SIG-M5 treated with dmso at 0.1 percent for 504 hours (cell line): ENCODE results near the gene TPR.

Experiments used
- DNase-seq: peaks from one replicate; lab custom pipeline; 2025; ENCODE audit not compliant: unreplicated experiment; lab: John Stamatoyannopoulos, UW

Gene TPR

GRCh38 chr1:186330758-186331157, 44.3 kb downstream of the TPR start:
- DNase-seq = no peak

GRCh38 chr1:186327331-186327730, 47.7 kb downstream of the TPR start:
- DNase-seq = peak; percentile 23

DNA sequence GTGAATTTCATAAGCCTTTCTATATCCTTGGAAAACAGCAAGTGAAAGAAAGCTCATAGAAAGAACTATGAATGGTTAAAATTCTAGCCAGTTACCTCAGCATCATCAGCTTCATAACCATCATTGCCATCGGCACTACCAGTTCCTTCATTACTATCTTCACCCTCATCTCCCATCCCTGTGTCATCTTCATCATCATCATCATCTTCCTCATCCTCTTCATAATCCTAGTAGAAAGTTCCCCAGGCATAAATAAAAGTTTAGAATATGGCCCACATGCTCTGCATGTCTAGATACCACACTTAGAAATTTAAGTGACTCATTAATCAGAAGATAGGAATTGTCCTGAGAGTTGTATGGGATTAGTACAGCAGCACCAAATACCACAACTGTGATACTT, 49.0 kb downstream of the TPR start:
- DNase-seq = no peak

- peak; percentile 47 for DNase-seq
Measured at GRCh38 chr1:186325239-186325638, 49.8 kb downstream of the TPR start.

DNA sequence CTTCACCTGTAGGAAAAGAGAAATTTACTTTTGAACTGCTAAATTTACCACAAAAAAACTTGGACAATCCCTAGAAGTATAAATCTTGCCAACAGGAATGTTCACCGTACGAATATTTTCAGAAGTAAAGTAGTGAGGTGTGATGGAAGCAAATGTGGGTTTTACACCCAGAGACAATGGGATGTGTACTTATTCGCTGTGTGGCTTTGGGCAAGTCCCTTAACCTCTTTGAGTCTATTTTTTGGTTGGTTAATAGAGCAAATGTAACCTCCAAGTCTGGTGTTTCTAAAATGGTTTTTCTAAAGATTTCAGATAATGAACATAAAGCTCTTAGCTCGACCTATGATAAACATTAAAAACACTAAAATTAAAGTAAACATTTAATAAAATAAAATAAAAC, 51.2 kb downstream of the TPR start:
- DNase-seq = no peak

GRCh38 chr1:186315570-186315969, 59.5 kb downstream of the TPR start:
- no peak for DNase-seq

DNA sequence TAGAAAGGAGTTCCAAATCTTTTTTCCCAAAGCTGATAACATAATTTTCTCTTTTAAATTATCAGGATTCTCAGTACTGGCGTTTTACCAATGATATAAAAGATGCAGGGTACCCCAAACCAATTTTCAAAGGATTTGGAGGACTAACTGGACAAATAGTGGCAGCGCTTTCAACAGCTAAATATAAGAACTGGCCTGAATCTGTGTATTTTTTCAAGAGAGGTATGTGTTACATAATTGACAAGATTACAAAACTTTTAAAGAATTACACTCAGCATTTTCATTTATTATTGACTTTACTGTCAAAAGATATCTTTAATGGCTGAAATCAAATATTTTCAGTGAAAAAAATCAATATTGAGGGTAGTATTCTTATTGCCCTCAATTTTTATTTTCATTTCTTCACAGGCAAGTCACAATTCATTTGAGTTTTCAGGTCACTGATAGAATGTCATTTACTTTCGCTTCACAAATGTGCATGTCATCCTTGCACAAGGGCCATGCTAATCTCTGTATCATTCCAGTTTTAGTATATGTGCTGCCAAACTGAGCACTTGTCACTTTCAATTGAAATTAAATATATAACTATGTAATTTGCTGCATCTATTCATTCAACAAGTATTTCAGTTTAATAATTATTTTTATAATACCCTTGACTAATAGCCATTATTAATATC, 63.5 kb downstream of the TPR start:
- DNase-seq = no peak

GRCh38 chr1:186310307-186310706, 64.7 kb downstream of the TPR start:
- DNase-seq = no peak

- DNase-seq = no peak
Measured at GRCh38 chr1:186308264-186309060, 66.6 kb downstream of the TPR start.

GRCh38 chr1:186307445-186307844, 67.6 kb downstream of the TPR start:
- no peak for DNase-seq

- DNase-seq = no peak
Measured at GRCh38 chr1:186306533-186306932, 68.5 kb downstream of the TPR start.

- peak; percentile 75 for DNase-seq
Measured at GRCh38 chr1:186304982-186305949, 69.8 kb downstream of the TPR start.

DNA sequence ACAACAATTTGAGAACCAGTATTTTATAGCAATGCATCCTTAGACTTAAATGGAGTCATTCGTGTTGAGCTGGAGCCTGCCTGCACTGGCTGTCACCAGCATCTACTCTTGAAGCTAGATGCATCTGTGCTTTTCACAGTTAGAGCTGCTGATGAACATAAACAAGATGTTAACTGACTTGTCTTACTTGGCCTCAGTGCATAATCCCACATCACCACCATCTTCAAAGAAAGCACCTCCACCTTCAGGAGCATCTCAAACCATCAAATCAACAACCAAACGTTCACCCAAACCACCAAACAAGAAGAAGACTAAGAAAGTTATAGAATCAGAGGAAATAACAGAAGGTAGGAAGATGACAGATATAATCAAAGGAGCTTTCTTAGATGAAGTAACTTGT, 71.1 kb downstream of the TPR start:
- no peak for DNase-seq

- no peak for DNase-seq
Measured at GRCh38 chr1:186302381-186302920, 72.6 kb downstream of the TPR start.

DNA sequence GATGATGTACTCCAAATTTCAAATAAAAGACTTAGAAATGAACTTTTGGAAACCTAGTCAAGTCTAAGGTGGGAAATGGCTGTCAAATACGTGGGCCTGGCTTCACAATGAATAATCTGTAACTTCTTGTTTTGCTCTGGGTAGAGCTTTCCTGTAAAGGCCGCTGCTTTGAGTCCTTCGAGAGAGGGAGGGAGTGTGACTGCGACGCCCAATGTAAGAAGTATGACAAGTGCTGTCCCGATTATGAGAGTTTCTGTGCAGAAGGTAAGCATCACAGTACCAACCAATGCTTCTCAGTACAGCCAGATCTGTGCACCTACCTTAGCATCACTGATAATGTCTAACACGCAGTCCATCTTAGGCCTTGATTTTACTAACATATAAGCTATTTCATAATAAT, 73.6 kb downstream of the TPR start:
- no peak for DNase-seq

- no peak for DNase-seq
Measured at GRCh38 chr1:186300056-186300455, 75.0 kb downstream of the TPR start.

- DNase-seq = no peak
Measured at GRCh38 chr1:186299570-186299969, 75.5 kb downstream of the TPR start.

GRCh38 chr1:186298851-186299250, 76.2 kb downstream of the TPR start:
- DNase-seq = no peak

DNA sequence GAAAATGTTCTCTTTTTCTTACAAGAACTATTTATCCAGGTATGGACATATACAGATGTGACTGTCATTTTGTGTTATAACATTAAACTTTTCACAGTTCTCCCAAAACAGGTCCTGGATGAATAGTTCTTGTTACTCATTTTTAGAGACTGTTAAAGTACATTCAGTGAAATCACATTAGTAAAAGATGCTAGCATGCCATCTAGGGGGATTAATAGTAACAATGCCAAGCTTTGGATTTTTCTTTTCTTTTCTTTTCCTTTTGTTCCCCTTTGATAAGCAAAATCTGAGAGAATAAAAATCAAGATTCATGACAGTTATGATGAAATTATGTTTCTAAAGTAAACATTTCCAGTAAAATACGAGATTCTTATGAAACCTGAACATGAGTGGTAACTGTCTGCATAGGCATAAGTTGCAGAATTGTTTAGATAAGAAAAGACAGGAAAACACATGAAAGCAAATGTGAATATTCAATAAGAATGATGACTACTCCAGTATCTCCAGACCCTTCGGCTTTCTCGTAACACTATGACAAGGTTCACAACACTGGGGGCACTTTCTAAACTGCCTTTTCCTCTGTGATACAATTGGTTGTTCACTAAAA, 77.5 kb downstream of the TPR start:
- DNase-seq = no peak

GRCh38 chr1:186295980-186296379, 79.1 kb downstream of the TPR start, which contains the start of gene PRG4:
TSS of gene PRG4 (plus strand) at chr1:186296279.
- DNase-seq = no peak

GRCh38 chr1:186292875-186293274, 82.2 kb downstream of the TPR start:
- DNase-seq = no peak
